Astrocyte (in vitro differentiated cells and primary cell): Measurements from ENCODE around the gene ATP1A3. TPM values are rescaled to one million over a fixed set of nuclear protein-coding genes. Genes with fewer than 3 reads are reported as not detected.

Experiments
- DNase-seq: peaks from one replicate; pipeline ENCODE4 v3.0.0-alpha.2; 2010; ENCODE audit warnings: low read depth
- FAIRE-seq: peaks from 2 replicates; lab custom pipeline; 2011; peaks lifted over from hg19 to GRCh38; lab: Jason Lieb, UNC
- H2AFZ ChIP-seq: 2 replicates; pipeline ENCODE4 v1.6.0; 2012; ENCODE audit warnings: low read depth, low read length, inconsistent platforms
- H3K27ac ChIP-seq: 2 replicates; pipeline ENCODE4 v1.5.1; 2011; ENCODE audit warnings: low read depth, low read length, inconsistent platforms
- H3K27me3 ChIP-seq: 2 replicates; pipeline ENCODE4 v1.6.0; 2011; ENCODE audit warnings: low read length, inconsistent platforms; ENCODE audit not compliant: insufficient read depth
- H3K36me3 ChIP-seq: 2 replicates; pipeline ENCODE4 v1.5.1; 2011; ENCODE audit warnings: low read length, inconsistent platforms; ENCODE audit not compliant: insufficient read depth
- H3K4me1 ChIP-seq: 2 replicates; pipeline ENCODE4 v1.5.1; 2011; ENCODE audit warnings: low read length, inconsistent platforms; ENCODE audit not compliant: insufficient read depth
- H3K4me2 ChIP-seq: 2 replicates; pipeline ENCODE4 v1.6.0; 2012; ENCODE audit warnings: low read length, inconsistent platforms
- H3K4me3 ChIP-seq: 2 replicates; pipeline ENCODE4 v1.5.1; 2011; ENCODE audit warnings: low read depth, mild to moderate bottlenecking, low read length, inconsistent platforms; ENCODE audit not compliant: insufficient read depth
- H3K79me2 ChIP-seq: 2 replicates; pipeline ENCODE4 v1.6.0; 2012; ENCODE audit warnings: mild to moderate bottlenecking, low read length, inconsistent platforms; ENCODE audit not compliant: insufficient read depth
- H3K9ac ChIP-seq: 2 replicates; pipeline ENCODE4 v1.6.0; 2012; ENCODE audit warnings: mild to moderate bottlenecking, low read length, inconsistent platforms
- H3K9me3 ChIP-seq: 2 replicates; pipeline ENCODE4 v1.5.1; 2012; ENCODE audit warnings: low read depth, mild to moderate bottlenecking, low read length, inconsistent platforms; ENCODE audit not compliant: insufficient read depth
- H4K20me1 ChIP-seq: 2 replicates; pipeline ENCODE4 v1.6.0; 2012; ENCODE audit warnings: low read length, inconsistent platforms; ENCODE audit not compliant: insufficient read depth
- H3K27ac Mint-ChIP-seq: one replicate; pipeline ENCODE4 v1.8.0; 2021; ENCODE audit warnings: mild to moderate bottlenecking, mixed read lengths; ENCODE audit not compliant: unreplicated experiment
- H3K27me3 Mint-ChIP-seq: one replicate; pipeline ENCODE4 v1.8.0; 2021; ENCODE audit warnings: low read depth, mixed read lengths; ENCODE audit not compliant: unreplicated experiment
- H3K36me3 Mint-ChIP-seq: one replicate; pipeline ENCODE4 v1.8.0; 2021; ENCODE audit warnings: low read depth, mixed read lengths; ENCODE audit not compliant: unreplicated experiment
- H3K4me1 Mint-ChIP-seq: one replicate; pipeline ENCODE4 v1.8.0; 2021; ENCODE audit warnings: low read depth, mixed read lengths; ENCODE audit not compliant: unreplicated experiment
- H3K4me3 Mint-ChIP-seq: one replicate; pipeline ENCODE4 v1.8.0; 2021; ENCODE audit warnings: mild to moderate bottlenecking, moderate library complexity, mixed read lengths; ENCODE audit not compliant: unreplicated experiment
- H3K9me3 Mint-ChIP-seq: one replicate; pipeline ENCODE4 v1.8.0; 2021; ENCODE audit warnings: mild to moderate bottlenecking, mixed read lengths; ENCODE audit not compliant: unreplicated experiment
- CTCF ChIP-seq: IDR thresholded peaks from 2 replicates; pipeline ENCODE4 v1.5.1; 2011; ENCODE audit warnings: low read depth, mild to moderate bottlenecking, inconsistent platforms, low read length, moderate library complexity; ENCODE audit not compliant: insufficient read depth
- EZH2 ChIP-seq: IDR thresholded peaks from 2 replicates; pipeline ENCODE4 v1.6.1; 2012; ENCODE audit warnings: mild to moderate bottlenecking, low read length, inconsistent platforms; ENCODE audit not compliant: insufficient read depth
- total RNA-seq: library from RNA; stranded (reverse); gene quantifications from 2 replicates; pipeline ENCODE4 v1.2.1, GENCODE V29; 2021

The ATP1A3 gene
- total RNA-seq, 1 donor from 2014 or later, result 3.4 TPM

GRCh38 chr19:41965106-41965505, 28.9 kb downstream of the ATP1A3 start:
- H3K36me3 ChIP-seq, result no peaks in the 10 kb centered on the region
- FAIRE-seq (no peak), DNase-seq (no peak)
- Mint-ChIP-seq H3K36me3 (no peaks in the 10 kb centered on the region), H3K27me3 (peaks cover 26% of the 10 kb centered on the region), H3K4me1 (no peaks in the 10 kb centered on the region), H3K4me3 (no peak overlapping the region), H3K27ac (no peak overlapping the region), H3K9me3 (peaks cover 4% of the 10 kb centered on the region)
- no peaks in the 10 kb centered on the region for H3K9me3 ChIP-seq
- no peaks in the 10 kb centered on the region for H3K79me2 ChIP-seq
- H3K4me3 ChIP-seq, result no peak overlapping the region
- no peak overlapping the region for H3K27ac ChIP-seq
- no peaks in the 10 kb centered on the region for H3K27me3 ChIP-seq
- H3K4me1 ChIP-seq, result no peaks in the 10 kb centered on the region
- TF ChIP-seq EZH2 (no peak), CTCF (no peak)
- H3K4me2 ChIP-seq, result no peak overlapping the region
- H3K9ac ChIP-seq, result no peak overlapping the region
- no peaks in the 10 kb centered on the region for H4K20me1 ChIP-seq
- no peak overlapping the region for H2AFZ ChIP-seq

GRCh38 chr19:41960973-41961372, 33.1 kb downstream of the ATP1A3 start:
- FAIRE-seq (no peak), DNase-seq (no peak)
- Histone ChIP-seq H3K36me3 (no peaks in the 10 kb centered on the region), H2AFZ (no peak overlapping the region), H4K20me1 (peaks cover 24% of the 10 kb centered on the region), H3K4me2 (no peak overlapping the region), H3K27ac (no peak overlapping the region), H3K9me3 (no peaks in the 10 kb centered on the region), H3K9ac (no peak overlapping the region), H3K4me3 (no peak overlapping the region), H3K4me1 (peaks cover 16% of the 10 kb centered on the region), H3K79me2 (peaks cover 20% of the 10 kb centered on the region), H3K27me3 (no peaks in the 10 kb centered on the region)
- Mint-ChIP-seq H3K36me3 (peaks cover 6% of the 10 kb centered on the region), H3K27ac (no peak overlapping the region), H3K9me3 (no peaks in the 10 kb centered on the region), H3K4me1 (peaks cover 19% of the 10 kb centered on the region), H3K4me3 (no peak overlapping the region), H3K27me3 (peaks cover 2% of the 10 kb centered on the region)
- TF ChIP-seq CTCF, result no peak
- no peak for TF ChIP-seq EZH2

DNA sequence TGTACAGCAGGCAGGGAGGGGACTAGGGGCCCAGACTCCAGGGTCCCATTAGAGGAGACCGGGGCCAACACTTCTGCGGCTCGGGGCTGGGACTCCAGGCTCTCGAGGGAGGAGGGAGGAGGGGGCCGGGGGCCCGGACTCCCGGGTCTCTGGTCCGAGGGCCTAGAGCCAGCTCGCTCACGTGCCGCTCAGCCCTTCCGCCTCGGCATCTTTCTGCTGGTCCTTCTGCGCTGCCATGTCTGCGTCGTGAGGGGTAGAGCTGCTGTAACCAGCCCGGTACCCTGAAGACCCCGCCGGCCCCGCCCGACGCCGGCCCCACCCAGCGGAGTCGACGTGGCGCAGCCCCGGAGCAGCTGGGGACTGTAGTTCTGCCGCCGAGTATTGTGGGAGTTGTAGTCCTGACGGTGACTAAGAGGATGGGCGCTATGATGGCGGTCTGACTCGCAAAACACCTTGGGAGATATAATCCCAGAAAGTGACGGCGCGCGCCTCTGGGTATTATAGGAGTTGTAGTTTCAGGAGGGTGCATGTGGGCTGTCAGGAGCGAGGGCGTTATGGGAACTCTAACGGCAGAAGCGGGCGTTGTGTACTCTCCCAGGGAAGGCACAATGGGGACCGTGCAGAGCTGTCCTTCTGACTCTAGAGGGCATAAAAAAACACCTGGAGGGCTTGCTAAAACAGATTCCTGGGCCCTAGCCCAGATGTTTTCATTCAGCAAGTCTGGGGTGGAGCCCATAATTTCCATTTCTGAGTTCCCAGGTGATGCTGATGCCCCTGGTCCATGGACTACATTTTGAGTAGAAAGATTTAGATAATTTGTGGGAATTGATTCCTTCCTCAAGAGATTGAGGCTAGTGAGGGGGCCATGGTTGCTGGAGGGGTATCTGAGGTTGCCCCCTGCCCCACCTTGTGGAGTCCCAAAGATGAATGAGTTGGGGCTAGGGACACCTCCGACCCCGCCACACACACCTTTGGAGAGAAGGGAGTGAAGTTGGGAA, 34.7 kb downstream of the ATP1A3 start, which contains the start of gene RABAC1:
Gene RABAC1, minus strand, starts transcription at position 266 of the 998 bp plus-strand sequence. Its CDS starts 29 bp downstream, at position 237.
- DNase-seq, result peak; percentile 83
- peak; percentile 20 for TF ChIP-seq CTCF
- TF ChIP-seq EZH2, result no peak
- FAIRE-seq, result peak; percentile 52
- peak within 1 kb of the TSS; percentile 75 for H3K4me3 ChIP-seq
- peak within 1 kb of the TSS; percentile 94 for H2AFZ ChIP-seq
- Mint-ChIP-seq H3K27me3 (no peaks in the 10 kb centered on the region), H3K36me3 (peaks cover 10% of the 10 kb centered on the region), H3K9me3 (no peaks in the 10 kb centered on the region), H3K27ac (peak within 1 kb of the TSS; percentile 97), H3K4me3 (peak within 1 kb of the TSS; percentile 97), H3K4me1 (peaks cover 19% of the 10 kb centered on the region)
- peaks cover 16% of the 10 kb centered on the region for H3K4me1 ChIP-seq
- peak within 1 kb of the TSS; percentile 95 for H3K27ac ChIP-seq
- H3K9ac ChIP-seq, result peak within 1 kb of the TSS; percentile 100
- H3K36me3 ChIP-seq, result peaks cover 4% of the 10 kb centered on the region
- H3K9me3 ChIP-seq, result no peaks in the 10 kb centered on the region
- H3K4me2 ChIP-seq, result peak within 1 kb of the TSS; percentile 98
- H3K79me2 ChIP-seq, result peaks cover 20% of the 10 kb centered on the region
- no peaks in the 10 kb centered on the region for H3K27me3 ChIP-seq
- H4K20me1 ChIP-seq, result peaks cover 32% of the 10 kb centered on the region
